Adipocyte (in vitro differentiated cells): ENCODE measurements around the gene KLHL34.

ENCODE experiments used
- DNase-seq: peaks from one replicate; pipeline ENCODE4 v3.0.0-alpha.2; 2015; ENCODE audit warnings: low read depth
- H3K27me3 ChIP-seq: replicated peaks from 2 replicates; pipeline ENCODE4 v1.7.0; 2013; ENCODE audit warnings: mild to moderate bottlenecking, low read length, moderate library complexity; ENCODE audit not compliant: control insufficient read depth, insufficient read depth
- H3K36me3 ChIP-seq: 2 replicates; pipeline ENCODE4 v1.7.0; 2013; ENCODE audit warnings: low read length, mild to moderate bottlenecking, moderate library complexity; ENCODE audit not compliant: control insufficient read depth, insufficient read depth, severe bottlenecking
- H3K4me1 ChIP-seq: 2 replicates; pipeline ENCODE4 v1.7.0; 2013; ENCODE audit warnings: mild to moderate bottlenecking, low read length, moderate library complexity; ENCODE audit not compliant: control insufficient read depth, insufficient read depth
- H3K4me3 ChIP-seq: 2 replicates; pipeline ENCODE4 v1.7.0; 2013; ENCODE audit warnings: mild to moderate bottlenecking, low read length, moderate library complexity
- H3K9ac ChIP-seq: 2 replicates; pipeline ENCODE4 v1.7.0; 2013; ENCODE audit warnings: mild to moderate bottlenecking, low read length, moderate library complexity
- H3K9me3 ChIP-seq: 2 replicates; pipeline ENCODE4 v1.7.0; 2013; ENCODE audit warnings: mild to moderate bottlenecking, low read length, moderate library complexity; ENCODE audit not compliant: control insufficient read depth

The KLHL34 gene

GRCh38 chrX:21658152-21658737 lies at the start of gene KLHL34:
KLHL34 (minus strand) TSS chrX:21658330; CDS start chrX:21657788, 542 bp downstream.
- Histone ChIP-seq H3K4me3 (peak within 1 kb of the TSS; percentile 58), H3K9me3 (no peaks in the 10 kb centered on the region), H3K4me1 (no peaks in the 10 kb centered on the region), H3K9ac (no peak within 1 kb of the TSS), H3K36me3 (no peaks in the 10 kb centered on the region), H3K27me3 (no peaks in the 10 kb centered on the region)
- DNase-seq: no peak

GRCh38 chrX:21705225-21705624 lies 47.1 kb upstream of the KLHL34 start:
- Histone ChIP-seq H3K36me3 (no peaks in the 10 kb centered on the region), H3K9ac (no peak overlapping the region), H3K27me3 (peaks cover 2% of the 10 kb centered on the region), H3K4me3 (no peak overlapping the region), H3K9me3 (peaks cover 10% of the 10 kb centered on the region), H3K4me1 (no peaks in the 10 kb centered on the region)
- DNase-seq: no peak

GRCh38 chrX:21702725-21703124 lies 44.6 kb upstream of the KLHL34 start:
- no peak overlapping the region for H3K4me3 ChIP-seq
- H3K36me3 ChIP-seq: no peaks in the 10 kb centered on the region
- DNase-seq: no peak
- H3K9me3 ChIP-seq: peaks cover 9% of the 10 kb centered on the region
- no peak overlapping the region for H3K9ac ChIP-seq
- H3K27me3 ChIP-seq: peaks cover 3% of the 10 kb centered on the region
- no peaks in the 10 kb centered on the region for H3K4me1 ChIP-seq

- peaks cover 3% of the 10 kb centered on the region for H3K27me3 ChIP-seq
- H3K9me3 ChIP-seq: no peaks in the 10 kb centered on the region
- H3K9ac ChIP-seq: no peak overlapping the region
- DNase-seq: no peak
- no peak overlapping the region for H3K4me3 ChIP-seq
- no peaks in the 10 kb centered on the region for H3K4me1 ChIP-seq
- H3K36me3 ChIP-seq: no peaks in the 10 kb centered on the region
Measured at GRCh38 chrX:21700967-21701366, 42.8 kb upstream of the KLHL34 start.

- no peak for DNase-seq
- H3K4me3 ChIP-seq: no peak overlapping the region
- peaks cover 3% of the 10 kb centered on the region for H3K27me3 ChIP-seq
- H3K36me3 ChIP-seq: no peaks in the 10 kb centered on the region
- no peak overlapping the region for H3K9ac ChIP-seq
- H3K4me1 ChIP-seq: no peaks in the 10 kb centered on the region
- no peaks in the 10 kb centered on the region for H3K9me3 ChIP-seq
Measured at GRCh38 chrX:21700275-21700674, 42.1 kb upstream of the KLHL34 start.

- DNase-seq: no peak
- no peaks in the 10 kb centered on the region for H3K36me3 ChIP-seq
Measured at GRCh38 chrX:21699136-21699535, 41.0 kb upstream of the KLHL34 start.

GRCh38 chrX:21698272-21698671 lies 40.1 kb upstream of the KLHL34 start:
- DNase-seq: no peak
- no peak overlapping the region for H3K4me3 ChIP-seq
- H3K9ac ChIP-seq: no peak overlapping the region
- H3K36me3 ChIP-seq: no peaks in the 10 kb centered on the region
- H3K27me3 ChIP-seq: peaks cover 3% of the 10 kb centered on the region
- H3K9me3 ChIP-seq: no peaks in the 10 kb centered on the region
- H3K4me1 ChIP-seq: no peaks in the 10 kb centered on the region

More at GRCh38 chrX:21699136-21699535, 41.0 kb upstream of the KLHL34 start:
- Histone ChIP-seq H3K27me3 (peaks cover 3% of the 10 kb centered on the region), H3K4me1 (no peaks in the 10 kb centered on the region), H3K9ac (no peak overlapping the region), H3K4me3 (no peak overlapping the region), H3K9me3 (no peaks in the 10 kb centered on the region)

GRCh38 chrX:21691512-21692018 lies 33.4 kb upstream of the KLHL34 start:
- no peaks in the 10 kb centered on the region for H3K36me3 ChIP-seq
- H3K9ac ChIP-seq: no peak overlapping the region
- no peaks in the 10 kb centered on the region for H3K9me3 ChIP-seq
- no peaks in the 10 kb centered on the region for H3K27me3 ChIP-seq
- H3K4me1 ChIP-seq: no peaks in the 10 kb centered on the region
- no peak overlapping the region for H3K4me3 ChIP-seq
- no peak for DNase-seq

- peak; percentile 14 for DNase-seq
- Histone ChIP-seq H3K27me3 (peaks cover 5% of the 10 kb centered on the region), H3K9me3 (no peaks in the 10 kb centered on the region), H3K36me3 (no peaks in the 10 kb centered on the region), H3K4me1 (peaks cover 10% of the 10 kb centered on the region), H3K4me3 (no peak overlapping the region), H3K9ac (no peak overlapping the region)
Measured at GRCh38 chrX:21683941-21684340, 25.8 kb upstream of the KLHL34 start.

- H3K4me1 ChIP-seq: no peaks in the 10 kb centered on the region
- H3K27me3 ChIP-seq: peaks cover 4% of the 10 kb centered on the region
- no peak overlapping the region for H3K9ac ChIP-seq
- no peaks in the 10 kb centered on the region for H3K9me3 ChIP-seq
- H3K36me3 ChIP-seq: no peaks in the 10 kb centered on the region
- no peak overlapping the region for H3K4me3 ChIP-seq
- DNase-seq: no peak
Measured at GRCh38 chrX:21678048-21678612, 20.0 kb upstream of the KLHL34 start.

- Histone ChIP-seq H3K4me3 (no peak overlapping the region), H3K4me1 (no peaks in the 10 kb centered on the region), H3K9ac (no peak overlapping the region), H3K36me3 (no peaks in the 10 kb centered on the region), H3K9me3 (no peaks in the 10 kb centered on the region), H3K27me3 (peaks cover 4% of the 10 kb centered on the region)
- DNase-seq: no peak
Measured at GRCh38 chrX:21675931-21676330, 17.8 kb upstream of the KLHL34 start.
